Measurements from ENCODE around the gene ADORA1.

ADORA1 gene

DNA sequence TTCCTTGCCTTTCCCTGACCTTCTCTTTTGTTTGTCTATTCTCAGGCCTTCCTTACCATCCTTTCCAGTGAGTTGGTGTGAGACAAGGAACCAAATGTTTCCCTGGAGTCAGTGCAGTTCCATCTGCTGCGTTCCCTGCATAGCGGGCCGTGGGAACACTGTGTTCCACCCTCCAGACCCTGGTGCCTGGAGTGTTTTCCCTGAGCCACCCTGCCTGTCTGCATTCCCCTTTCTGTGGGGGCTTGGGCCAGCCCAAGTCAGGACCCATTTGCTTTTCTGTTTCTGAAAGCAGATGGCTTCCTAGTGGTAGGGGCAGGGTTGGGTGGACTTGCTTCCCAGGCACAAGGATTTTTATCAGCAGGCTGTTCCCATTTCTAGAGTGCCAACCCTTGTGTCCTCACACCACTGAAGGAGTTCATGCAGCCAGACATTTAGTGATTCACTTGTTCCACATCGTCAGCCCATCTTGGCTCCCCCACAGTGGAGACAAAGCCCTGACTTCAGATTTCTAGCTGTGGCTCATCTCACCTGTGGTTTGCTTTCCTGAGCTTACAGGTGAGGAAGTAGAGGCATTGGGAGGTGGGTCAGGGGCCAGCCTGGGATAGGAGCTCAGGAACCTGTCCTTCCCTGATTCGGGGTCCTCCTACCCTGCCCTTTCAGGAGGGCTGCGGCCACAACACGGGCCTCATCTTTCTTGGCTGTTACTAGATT lies 27.6 kb upstream of the ADORA1 start:
- no peak for TF ChIP-seq CTCF (IDR thresholded peaks at IDR 0.05; ENCODE audit: extremely low read depth, insufficient read depth, missing control alignments)
- in situ Hi-C loops (cut with MboI; ENCODE audit: low pct_unique_long_range_greater_than_20kb, low sequenced_read_pairs, unreplicated experiment) = no loop called here
- no peak for DNase-seq (ENCODE audit: low spot score)

DNA sequence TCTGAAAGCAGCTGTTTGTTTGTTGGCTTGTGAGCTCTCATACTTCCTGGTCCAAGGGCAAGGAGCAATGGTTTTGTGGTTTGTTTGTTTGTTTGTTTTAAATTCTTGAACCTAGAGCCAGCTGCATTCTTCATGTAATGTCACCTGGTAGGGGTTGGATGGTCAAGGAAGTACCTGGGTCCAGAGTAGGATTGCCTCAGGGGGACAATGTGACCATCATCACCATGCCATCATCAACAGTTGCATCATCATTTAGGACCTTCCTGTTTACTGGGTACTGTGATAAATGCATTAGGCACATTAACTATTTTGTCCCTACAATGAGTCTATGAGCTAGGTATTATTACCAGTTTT lies 27.0 kb upstream of the ADORA1 start:
- in situ Hi-C loops (cut with MboI; ENCODE audit: low pct_unique_long_range_greater_than_20kb, low sequenced_read_pairs, unreplicated experiment) = no loop called here
- DNase-seq (ENCODE audit: low spot score) = no peak

DNA sequence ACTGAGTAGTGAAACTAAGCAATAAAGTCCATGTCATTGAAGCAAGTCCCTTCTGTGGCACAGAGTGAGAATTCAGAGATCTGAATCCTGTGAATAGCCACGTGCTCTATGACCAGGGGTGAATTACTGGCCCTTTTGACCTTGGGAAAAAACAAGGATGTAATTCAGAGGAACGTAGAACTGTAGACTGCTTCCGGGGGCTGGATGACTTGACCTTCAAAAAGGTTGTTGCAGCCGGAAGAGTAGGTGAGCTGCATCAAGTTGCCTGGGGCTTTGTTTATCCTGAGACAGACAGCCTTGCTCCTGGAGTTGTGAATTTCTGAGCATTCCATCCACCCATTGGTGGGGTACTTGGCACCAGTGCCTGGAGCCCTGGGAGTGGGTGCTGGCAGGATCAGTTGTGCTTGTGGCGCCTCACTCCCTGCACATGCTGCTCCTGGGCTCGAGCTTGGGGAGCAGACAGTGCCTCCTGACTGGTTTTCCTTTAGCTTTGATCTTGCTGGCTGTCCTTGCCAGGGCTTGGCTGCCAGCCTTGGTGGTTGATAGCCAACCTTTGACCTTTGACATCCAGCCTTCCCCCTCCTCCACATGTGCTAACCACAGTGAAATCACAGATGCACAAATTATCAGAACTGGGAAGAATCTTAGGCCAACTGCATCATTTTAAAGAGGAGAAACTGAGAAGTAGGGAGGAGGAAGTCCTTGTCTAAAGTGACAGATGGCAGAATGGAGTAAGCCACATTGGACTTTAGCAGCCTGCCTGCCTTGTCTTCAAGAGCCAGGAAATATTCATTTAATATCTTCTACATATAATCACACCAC lies 25.5 kb upstream of the ADORA1 start:
- in situ Hi-C loops (cut with MboI; ENCODE audit: low pct_unique_long_range_greater_than_20kb, low sequenced_read_pairs, unreplicated experiment) = no loop called here
- DNase-seq (ENCODE audit: low spot score) = no peak
- no peak for TF ChIP-seq CTCF (IDR thresholded peaks at IDR 0.05; ENCODE audit: extremely low read depth, insufficient read depth, missing control alignments)

More for the DNA sequence above, 27.0 kb upstream of the ADORA1 start:
- no peak for TF ChIP-seq CTCF (IDR thresholded peaks at IDR 0.05; ENCODE audit: extremely low read depth, insufficient read depth, missing control alignments)

- no peak for TF ChIP-seq CTCF (IDR thresholded peaks at IDR 0.05; ENCODE audit: extremely low read depth, insufficient read depth, missing control alignments)
- no peak for DNase-seq (ENCODE audit: low spot score)
- in situ Hi-C loops (cut with MboI; ENCODE audit: low pct_unique_long_range_greater_than_20kb, low sequenced_read_pairs, unreplicated experiment) = no loop called here
Observed at GRCh38 chr1:203103216-203103615, 24.3 kb upstream of the ADORA1 start.

GRCh38 chr1:203103829-203104495 lies 23.6 kb upstream of the ADORA1 start:
- no peak for TF ChIP-seq CTCF (IDR thresholded peaks at IDR 0.05; ENCODE audit: extremely low read depth, insufficient read depth, missing control alignments)
- in situ Hi-C loops (cut with MboI; ENCODE audit: low pct_unique_long_range_greater_than_20kb, low sequenced_read_pairs, unreplicated experiment) = no loop called here
- DNase-seq (ENCODE audit: low spot score) = no peak

- in situ Hi-C loops (cut with MboI; ENCODE audit: low pct_unique_long_range_greater_than_20kb, low sequenced_read_pairs, unreplicated experiment) = no loop called here
- DNase-seq (ENCODE audit: low spot score) = no peak
- no peak for TF ChIP-seq CTCF (IDR thresholded peaks at IDR 0.05; ENCODE audit: extremely low read depth, insufficient read depth, missing control alignments)
Observed at GRCh38 chr1:203104789-203105390, 22.6 kb upstream of the ADORA1 start.

All from GM13977 (cell line).